ENCODE results near the gene RTN4R. TPM values are rescaled to one million over a fixed set of nuclear protein-coding genes. Genes with fewer than 3 reads are reported as not detected.

The RTN4R gene
- total RNA-seq, 1 experiment from 2014 or later = 11.1 TPM

DNA sequence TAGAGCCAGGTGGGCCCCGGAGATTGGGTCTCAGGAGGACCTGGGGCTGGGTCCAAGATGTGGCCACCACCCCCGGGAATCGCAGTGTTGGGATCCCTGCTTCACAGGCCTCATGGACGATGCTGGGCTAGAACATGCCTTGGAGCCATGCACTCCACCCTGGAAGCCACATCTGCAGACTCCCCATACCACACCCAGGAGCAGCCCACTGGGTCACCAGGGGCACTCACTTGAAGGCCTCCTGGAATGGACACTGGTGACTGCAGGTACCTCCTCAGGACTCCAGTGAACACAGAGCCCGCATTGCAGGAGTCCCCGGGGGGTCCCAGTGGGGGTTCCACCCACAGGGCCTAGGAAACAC is 25.0 kb downstream of the RTN4R start:
- intact Hi-C loops (cut with micrococcal nuclease; ENCODE audit: unreplicated experiment) = no loop called here
- ChIA-PET CTCF (no interaction called here), POLR2A (no interaction called here)
- no peak for DNase-seq
- Histone ChIP-seq H3K4me1 (0 out of 2 replicates have a peak, but pooled peaks cover 4% of the 10 kb centered on the region), H3K27me3 (replicated peaks; ENCODE audit: control insufficient read depth, insufficient read depth, low read length) (no peaks in the 10 kb centered on the region), H3K4me3 (ENCODE audit: low read depth, low read length) (no peak overlapping the region), H3K9me3 (no peaks in the 10 kb centered on the region), H3K36me3 (ENCODE audit: control insufficient read depth, insufficient read depth, low read length) (no peaks in the 10 kb centered on the region)
- H3K4me3 Mint-ChIP-seq (ENCODE audit: unreplicated experiment) = no peak overlapping the region
- no peaks in the 10 kb centered on the region for H3K36me3 Mint-ChIP-seq (ENCODE audit: insufficient read depth, unreplicated experiment)
- H3K27me3 Mint-ChIP-seq (ENCODE audit: insufficient read depth, unreplicated experiment) = no peaks in the 10 kb centered on the region
- no TSS peak for BruUV-seq (replicated peaks)
- no peaks in the 10 kb centered on the region for H3K9me3 Mint-ChIP-seq (ENCODE audit: unreplicated experiment)
- H3K27ac Mint-ChIP-seq (ENCODE audit: unreplicated experiment) = no peak overlapping the region
- no peaks in the 10 kb centered on the region for H3K4me1 Mint-ChIP-seq (ENCODE audit: low read depth, unreplicated experiment)
- TF ChIP-seq CTCF (IDR thresholded peaks at IDR 0.05; ENCODE audit: insufficient read depth in 1 of 2, low read depth in 1 of 2, low read length in 1 of 2, severe bottlenecking in 1 of 2, unreplicated experiment in 1 of 2) = no peak

DNA sequence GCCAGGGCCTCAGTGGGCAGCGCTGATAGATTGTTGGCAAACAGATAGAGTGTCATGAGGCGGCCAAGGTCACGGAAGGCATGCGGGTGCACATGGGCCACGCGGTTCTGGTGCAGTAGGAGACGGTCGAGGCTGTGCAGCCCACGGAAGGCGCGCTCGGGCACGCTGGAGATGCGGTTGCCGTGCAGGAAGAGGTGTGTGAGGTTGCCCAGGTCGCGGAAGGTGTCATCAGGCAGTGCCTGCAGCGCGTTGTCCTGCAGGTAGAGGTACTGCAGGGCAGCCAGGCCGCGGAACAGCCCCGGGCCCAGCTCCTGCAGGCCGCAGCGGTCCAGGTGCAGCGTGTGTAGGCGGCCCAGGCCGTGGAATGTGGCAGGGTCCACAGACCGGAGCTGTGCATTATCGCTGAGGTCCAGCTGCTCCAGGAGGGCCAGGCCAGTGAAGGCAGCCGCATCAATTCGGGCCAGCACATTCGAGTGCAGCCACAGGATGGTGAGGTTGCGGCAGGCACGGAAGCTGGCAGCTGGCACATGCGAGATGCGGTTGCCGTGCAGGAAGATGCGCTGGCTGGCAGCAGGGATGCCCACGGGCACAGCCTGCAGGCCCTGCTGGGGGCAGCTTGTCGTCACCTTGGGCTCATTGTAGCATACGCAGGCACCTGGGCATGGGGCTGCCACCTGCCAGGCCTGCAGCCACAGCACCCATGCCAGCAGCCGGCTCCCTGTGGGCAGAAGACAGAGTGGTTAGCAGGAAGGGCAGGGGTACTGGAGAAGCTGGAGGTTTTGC is 25.5 kb downstream of the RTN4R start:
- no peaks in the 10 kb centered on the region for H3K4me1 Mint-ChIP-seq (ENCODE audit: low read depth, unreplicated experiment)

More for the DNA sequence above, 25.5 kb downstream of the RTN4R start:
- ChIA-PET POLR2A (no interaction called here), CTCF (no interaction called here)
- no peaks in the 10 kb centered on the region for H3K27me3 ChIP-seq (replicated peaks; ENCODE audit: control insufficient read depth, insufficient read depth, low read length)
- DNase-seq = no peak
- no peak overlapping the region for H3K27ac Mint-ChIP-seq (ENCODE audit: unreplicated experiment)
- 0 out of 2 replicates have a peak, but pooled peaks cover 4% of the 10 kb centered on the region for H3K4me1 ChIP-seq
- no peaks in the 10 kb centered on the region for H3K36me3 ChIP-seq (ENCODE audit: control insufficient read depth, insufficient read depth, low read length)
- no peaks in the 10 kb centered on the region for H3K9me3 ChIP-seq
- H3K4me3 Mint-ChIP-seq (ENCODE audit: unreplicated experiment) = no peak overlapping the region
- H3K9me3 Mint-ChIP-seq (ENCODE audit: unreplicated experiment) = no peaks in the 10 kb centered on the region
- H3K36me3 Mint-ChIP-seq (ENCODE audit: insufficient read depth, unreplicated experiment) = no peaks in the 10 kb centered on the region
- H3K4me3 ChIP-seq (ENCODE audit: low read depth, low read length) = no peak overlapping the region
- BruUV-seq (replicated peaks) = no TSS peak
- intact Hi-C loops (cut with micrococcal nuclease; ENCODE audit: unreplicated experiment) = no loop called here
- no peak for TF ChIP-seq CTCF (IDR thresholded peaks at IDR 0.05; ENCODE audit: insufficient read depth in 1 of 2, low read depth in 1 of 2, low read length in 1 of 2, severe bottlenecking in 1 of 2, unreplicated experiment in 1 of 2)
- H3K27me3 Mint-ChIP-seq (ENCODE audit: insufficient read depth, unreplicated experiment) = no peaks in the 10 kb centered on the region

All from Caco-2 (cell line).